Adipose tissue (tissue), 3 donors: ENCODE measurements around the gene LARGE1. TPM values are rescaled to one million over a fixed set of nuclear protein-coding genes. Genes with fewer than 3 reads are reported as not detected.

Source experiments
- H3K27ac ChIP-seq: one replicate; pipeline ENCODE4 v1.5.1; 2013; ENCODE audit warnings: low read depth, low read length
- WGBS, 3 donors: extraction: QIAGEN DNeasy Blood & Tissue Kit; methylation state at CpG; one replicate each; pipeline ENCODE4 v1.1.7; 2013; 5-methylcytosine and 5-hydroxymethylcytosine counted together
- polyA plus RNA-seq, 3 donors: library from polyadenylated mRNA; stranded (reverse); fragments of 200-250 nt; gene quantifications; one replicate each; pipeline ENCODE4 v1.2.3, GENCODE V29; 2013
- donor health status: healthy with polysubstance abuse.
- donor health status: Bipolar disorder and iron deficiency.
- donor health status: healthy.

LARGE1 gene
- polyA plus RNA-seq, 3 donors: 4.0 to 7.9 (median 7.7) TPM

DNA sequence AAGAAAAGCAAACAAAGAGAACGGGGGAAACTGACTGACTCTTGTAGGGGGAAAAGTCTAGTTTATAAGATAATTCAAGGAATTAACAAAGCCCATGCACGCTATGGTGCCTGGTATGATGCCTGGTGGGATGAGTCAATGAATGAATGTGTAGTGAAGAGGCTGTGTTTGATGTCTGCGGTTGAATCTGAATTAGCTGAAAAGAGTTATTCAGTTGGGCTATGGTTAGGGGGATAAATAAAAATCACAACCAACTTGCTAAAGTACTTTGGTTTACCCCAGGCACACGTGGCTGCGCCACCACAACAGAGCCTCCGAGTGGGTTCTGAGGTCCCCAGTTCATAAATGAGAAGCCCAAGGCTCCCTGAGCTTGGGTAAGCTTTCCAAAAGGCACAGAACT lies 492.8 kb downstream of the LARGE1 start:
- 91 to 94% (median 94%) methylated on average over 6 of the region's 6 CpGs for WGBS, 3 donors
- H3K27ac ChIP-seq: no peak overlapping the region

DNA sequence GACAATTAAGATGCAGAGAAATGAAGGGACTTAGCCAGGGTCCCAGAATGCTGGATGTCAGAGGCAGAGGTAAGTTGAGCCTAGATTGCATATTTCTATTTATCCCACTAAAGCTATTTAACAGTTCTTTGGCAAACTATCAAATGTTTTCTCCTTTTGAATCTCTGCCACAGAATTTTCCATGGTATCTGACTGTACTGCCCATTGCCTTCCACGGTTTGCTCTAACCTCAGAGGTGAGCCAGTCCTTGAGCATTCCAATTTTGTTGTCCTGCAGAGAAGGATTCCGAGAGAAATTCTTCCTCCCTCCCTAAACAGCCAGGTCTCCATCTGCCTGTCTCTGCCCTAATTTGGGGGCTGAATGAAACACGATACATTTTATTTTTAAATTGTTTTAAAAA lies 493.8 kb downstream of the LARGE1 start:
- H3K27ac ChIP-seq: no peak overlapping the region
- 52 to 63% (median 57%) methylated on average over 3 of the region's 3 CpGs for WGBS, 3 donors

DNA sequence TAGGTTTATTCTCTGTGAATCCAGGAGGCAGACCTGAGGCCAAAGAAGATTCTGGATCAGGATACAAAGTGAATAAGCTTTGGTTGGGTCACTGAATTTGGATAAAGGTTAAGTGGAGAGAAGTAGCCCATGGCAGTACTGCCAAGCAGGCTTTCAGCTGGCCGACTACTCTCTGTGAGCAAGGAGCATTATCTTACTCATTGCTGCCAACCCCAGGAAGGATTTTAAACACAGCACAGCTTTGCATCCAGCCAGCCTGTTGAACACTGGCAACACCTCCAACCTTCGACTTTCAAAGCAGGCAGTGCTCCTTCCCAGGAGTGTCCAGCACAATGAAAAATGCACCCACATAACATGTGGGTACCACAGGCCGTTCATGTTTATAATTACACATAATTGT lies 498.4 kb downstream of the LARGE1 start:
- 81 to 93% (median 81%) methylated on average over 3 of the region's 3 CpGs for WGBS, 3 donors
- H3K27ac ChIP-seq: no peak overlapping the region

DNA sequence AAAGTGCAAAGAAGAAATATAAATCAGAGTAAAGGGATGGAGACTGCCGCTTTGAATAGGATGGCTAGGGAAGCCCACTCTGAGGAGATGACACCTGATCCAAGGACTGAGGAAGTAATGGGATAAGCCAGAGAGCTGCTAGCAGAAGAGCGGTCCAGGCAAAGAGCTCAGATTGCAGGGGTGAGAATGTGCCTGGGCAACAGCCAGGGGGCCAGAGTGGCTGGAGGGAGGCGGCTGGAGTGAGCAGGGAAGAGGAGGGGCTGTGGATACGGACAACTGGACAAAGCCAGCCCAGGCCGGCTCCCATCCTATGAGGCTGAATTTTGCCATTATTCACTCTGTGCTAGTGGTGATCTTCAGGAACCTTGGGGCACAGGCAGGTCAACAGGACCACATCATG lies 501.8 kb downstream of the LARGE1 start:
- 90 to 97% (median 92%) methylated on average over 5 of the region's 5 CpGs for WGBS, 3 donors
- H3K27ac ChIP-seq: no peak overlapping the region

DNA sequence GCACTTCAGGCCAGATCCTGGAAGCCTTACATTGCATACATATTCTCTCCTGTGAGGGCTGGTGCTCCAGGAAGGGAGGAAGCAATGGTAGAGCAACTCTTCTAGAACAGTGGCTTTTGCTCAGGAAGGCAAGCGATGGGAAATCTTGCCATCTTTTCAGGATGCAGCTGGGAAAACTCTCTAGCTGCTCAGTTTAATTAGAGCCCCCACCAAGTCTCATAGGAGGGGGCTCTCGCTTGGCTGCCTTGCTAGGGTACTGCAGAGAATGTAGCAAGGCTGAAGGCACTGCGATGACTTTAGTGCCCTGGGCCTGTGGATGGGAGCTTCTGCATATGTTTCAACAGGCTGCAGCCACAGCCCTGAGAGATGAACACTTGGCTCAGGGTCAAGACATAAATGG lies 504.9 kb downstream of the LARGE1 start:
- no peak overlapping the region for H3K27ac ChIP-seq
- 78 to 90% (median 84%) methylated on average over 3 of the region's 3 CpGs for whole genome bisulfite sequencing, 3 donors

DNA sequence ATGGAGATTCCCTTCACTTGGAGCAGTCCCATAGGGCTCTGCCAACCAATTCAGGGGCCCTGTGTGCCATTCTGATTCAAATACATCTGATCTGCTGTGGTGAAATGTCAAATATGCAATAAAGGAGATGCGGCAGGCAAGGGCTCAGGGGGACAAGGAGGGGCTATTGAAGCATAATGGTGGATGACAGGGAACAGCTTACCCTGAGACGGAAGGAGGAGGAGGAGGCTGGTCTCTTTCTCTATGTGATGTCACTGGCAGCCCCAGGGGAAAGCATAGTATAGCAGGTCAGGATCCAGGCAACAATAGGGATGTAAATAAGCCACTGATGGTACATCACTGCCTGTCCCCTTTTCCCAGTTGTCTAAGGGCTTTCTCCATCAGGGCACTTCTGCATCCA lies 511.2 kb downstream of the LARGE1 start:
- H3K27ac ChIP-seq: no peak overlapping the region
- 92 to 97% (median 92%) methylated on average over 2 of the region's 2 CpGs for WGBS, 3 donors

DNA sequence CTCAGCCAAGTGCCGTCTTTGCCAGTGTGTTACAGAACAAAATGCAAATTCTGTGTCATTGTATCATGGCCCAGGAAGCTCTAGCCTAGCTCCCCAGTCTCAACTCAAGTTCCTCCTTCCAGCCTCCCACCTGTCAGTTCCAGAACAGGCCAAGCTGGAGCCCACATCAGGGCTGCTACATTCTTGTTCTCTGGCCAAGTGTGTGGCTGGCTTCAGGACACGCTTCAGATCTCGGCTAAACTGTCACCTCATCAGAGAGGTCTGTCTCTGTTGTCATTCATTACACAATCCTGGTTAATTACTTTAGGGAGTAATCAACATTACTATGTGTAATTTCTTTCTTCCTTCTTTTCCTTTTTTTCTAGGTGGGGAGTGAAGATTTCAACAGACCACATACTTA lies 515.1 kb downstream of the LARGE1 start:
- H3K27ac ChIP-seq: no peak overlapping the region
- 70 to 74% (median 74%) methylated on average over 3 of the region's 3 CpGs for whole genome bisulfite sequencing, 3 donors

DNA sequence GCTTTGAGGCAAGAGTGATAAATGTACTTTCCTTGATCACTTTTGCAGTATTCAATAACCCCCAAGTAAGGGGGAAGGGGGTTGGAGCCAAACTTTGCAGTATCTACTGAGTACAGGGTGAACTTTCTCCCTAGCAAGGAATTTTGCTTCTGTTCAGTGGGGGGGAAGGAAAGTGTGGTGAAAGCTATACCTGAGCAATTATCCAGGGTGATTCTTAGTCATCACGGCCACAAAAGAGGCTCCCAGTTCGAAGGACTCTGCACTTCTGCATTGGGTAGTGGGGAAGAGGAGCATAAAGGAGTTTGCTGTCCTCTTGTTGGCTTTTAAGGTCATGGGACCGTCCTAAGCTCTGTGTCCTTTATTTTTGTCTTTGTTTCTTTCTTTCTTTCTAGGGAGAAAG lies 515.6 kb downstream of the LARGE1 start:
- no peak overlapping the region for H3K27ac ChIP-seq
- 81 to 96% (median 89%) methylated on average over 3 of the region's 3 CpGs for WGBS, 3 donors

DNA sequence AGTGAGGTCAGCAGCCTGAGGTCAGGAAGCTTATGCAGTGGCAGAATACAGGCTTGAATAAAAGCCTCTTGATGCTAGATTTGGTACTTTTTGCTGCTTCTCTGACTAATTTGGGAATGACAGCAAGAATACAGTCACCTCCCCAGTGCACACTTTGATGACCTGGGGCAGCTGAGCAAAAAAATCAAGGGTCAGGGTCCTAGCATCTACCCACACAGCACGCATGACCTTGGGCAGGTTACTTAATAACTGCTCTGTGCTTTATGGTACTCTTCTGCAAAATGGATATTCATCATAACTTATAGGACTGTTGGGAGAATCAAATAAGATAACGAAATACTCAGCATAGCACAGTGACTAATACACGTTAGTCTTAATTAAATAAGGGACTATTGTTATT lies 518.0 kb downstream of the LARGE1 start:
- 91 to 95% (median 94%) methylated on average over 3 of the region's 3 CpGs for WGBS, 3 donors
- no peak overlapping the region for H3K27ac ChIP-seq

DNA sequence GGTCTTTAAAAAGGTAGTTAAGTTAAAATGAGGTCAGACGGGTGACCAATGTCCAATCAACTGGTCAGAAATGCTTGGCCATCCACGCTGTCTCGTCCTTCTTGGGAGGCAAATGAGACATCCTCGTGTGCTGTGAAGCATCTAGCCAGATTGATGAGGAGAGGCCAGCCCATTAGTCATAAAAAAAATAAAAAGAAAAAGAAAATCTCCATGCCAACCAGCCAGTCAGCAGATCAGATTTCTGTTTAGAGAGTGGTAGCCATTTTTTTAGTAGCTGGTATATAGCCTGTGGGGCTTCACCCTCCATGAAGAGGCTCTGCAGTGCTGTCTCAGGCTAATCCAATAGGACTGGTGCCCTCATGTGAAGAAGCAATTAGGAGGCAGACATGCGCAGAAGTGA lies 519.0 kb downstream of the LARGE1 start:
- no peak overlapping the region for H3K27ac ChIP-seq
- WGBS, 3 donors: 74 to 91% (median 88%) methylated on average over 5 of the region's 5 CpGs

DNA sequence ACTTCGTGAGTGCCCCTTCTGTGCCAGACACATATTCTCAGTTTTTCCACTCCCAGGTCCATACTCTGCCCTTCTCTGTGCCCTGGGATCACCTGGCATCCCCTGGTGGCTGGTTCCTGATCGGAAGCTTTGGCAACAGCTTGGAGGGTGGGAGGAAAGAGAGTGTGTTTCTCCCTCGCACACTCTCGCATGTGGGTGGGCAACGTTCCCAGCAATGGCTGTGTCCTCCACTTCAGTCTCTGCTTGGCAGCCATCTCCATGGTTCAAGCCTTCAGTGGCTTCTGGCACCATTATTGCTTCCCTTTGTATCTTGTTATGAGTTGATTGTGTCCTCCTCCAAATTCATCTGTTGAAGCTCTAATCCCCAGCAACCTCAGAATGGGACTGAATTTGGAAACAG lies 519.4 kb downstream of the LARGE1 start:
- no peak overlapping the region for H3K27ac ChIP-seq
- WGBS, 3 donors: 71 to 79% (median 76%) methylated on average over 5 of the region's 5 CpGs

DNA sequence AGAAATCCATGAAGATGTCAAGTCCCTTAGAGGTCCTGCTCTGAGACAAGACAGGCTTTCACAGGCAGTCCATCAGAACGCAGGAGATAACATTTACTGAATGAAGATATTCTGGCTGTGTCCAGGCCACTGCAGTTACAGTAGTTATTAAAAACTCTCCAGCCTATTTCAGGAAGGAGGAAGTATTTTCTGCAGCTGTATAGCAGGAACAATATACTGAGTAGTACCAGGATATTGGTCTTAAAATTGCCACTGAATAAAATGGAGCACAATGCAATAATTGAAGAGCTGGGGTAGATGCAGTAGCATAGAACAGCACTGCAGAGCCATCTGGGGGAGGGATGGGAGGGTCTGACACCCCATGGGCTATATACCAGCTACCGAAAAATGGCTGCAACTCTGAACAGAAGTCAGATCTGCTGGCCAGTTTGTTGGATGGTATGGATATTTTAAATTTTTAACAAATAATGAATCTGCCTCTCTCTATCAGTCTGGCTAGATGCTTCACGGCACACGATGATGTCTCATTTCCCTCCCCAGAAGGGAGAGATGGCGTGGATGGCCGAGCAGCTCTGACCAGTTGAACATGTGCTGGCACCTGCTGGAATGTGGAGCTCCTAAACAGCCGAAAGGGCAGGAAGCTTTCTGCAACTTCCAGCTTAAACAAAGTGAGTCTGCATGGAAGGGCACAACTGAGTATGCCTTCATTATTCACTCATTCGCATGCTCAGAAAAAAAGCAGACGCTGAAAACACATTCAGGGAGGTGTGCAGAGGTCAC lies 520.0 kb downstream of the LARGE1 start:
- no peak overlapping the region for H3K27ac ChIP-seq
- 84 to 90% (median 88%) methylated on average over 9 of the region's 9 CpGs for WGBS, 3 donors

DNA sequence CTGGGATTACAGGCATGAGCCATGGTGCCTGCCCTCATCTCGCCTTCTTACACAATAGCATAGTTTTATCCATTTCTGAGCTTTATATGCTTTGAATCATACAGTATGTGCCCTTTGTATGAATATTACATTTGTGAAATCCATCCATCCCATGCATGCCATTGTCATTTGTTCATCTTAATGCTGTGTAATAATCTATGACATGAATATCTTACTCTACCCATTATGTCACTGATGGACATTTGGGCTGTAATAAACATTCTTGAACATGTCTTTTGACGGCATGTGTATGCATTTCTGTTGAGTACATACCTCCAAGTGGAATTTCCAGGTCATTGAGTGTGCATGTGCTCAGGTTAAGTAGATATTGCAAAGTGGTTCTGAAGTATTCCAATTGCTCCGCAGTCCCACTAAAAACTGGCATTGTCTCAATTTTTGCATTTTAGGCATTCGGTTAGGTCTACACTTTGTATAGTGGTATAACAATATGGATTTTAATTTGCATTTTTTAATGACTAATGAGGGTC lies 522.8 kb downstream of the LARGE1 start:
- no peak overlapping the region for H3K27ac ChIP-seq
- 90 to 95% (median 91%) methylated on average over 4 of the region's 4 CpGs for WGBS, 3 donors

DNA sequence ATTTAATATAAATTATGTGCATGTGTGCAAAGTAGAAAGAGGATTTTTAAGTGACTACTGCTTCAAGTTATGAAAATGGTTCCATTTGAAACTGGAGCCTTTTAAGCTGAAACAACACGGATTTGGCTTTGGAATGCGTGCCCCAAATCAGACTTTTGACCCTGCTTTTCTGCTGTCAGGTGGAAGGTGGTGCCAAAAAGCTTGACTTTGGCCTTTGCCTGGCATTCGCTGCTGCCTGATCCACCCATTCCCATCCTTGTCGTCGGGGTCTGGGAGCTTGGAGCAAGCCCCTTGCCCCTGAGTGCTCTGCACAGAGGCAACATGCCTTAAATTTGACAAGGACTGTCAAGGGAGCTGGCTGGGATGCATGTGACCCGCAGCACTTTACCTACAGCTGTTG lies 526.8 kb downstream of the LARGE1 start:
- WGBS, 3 donors: 54 to 70% (median 66%) methylated on average over 6 of the region's 6 CpGs
- no peak overlapping the region for H3K27ac ChIP-seq

DNA sequence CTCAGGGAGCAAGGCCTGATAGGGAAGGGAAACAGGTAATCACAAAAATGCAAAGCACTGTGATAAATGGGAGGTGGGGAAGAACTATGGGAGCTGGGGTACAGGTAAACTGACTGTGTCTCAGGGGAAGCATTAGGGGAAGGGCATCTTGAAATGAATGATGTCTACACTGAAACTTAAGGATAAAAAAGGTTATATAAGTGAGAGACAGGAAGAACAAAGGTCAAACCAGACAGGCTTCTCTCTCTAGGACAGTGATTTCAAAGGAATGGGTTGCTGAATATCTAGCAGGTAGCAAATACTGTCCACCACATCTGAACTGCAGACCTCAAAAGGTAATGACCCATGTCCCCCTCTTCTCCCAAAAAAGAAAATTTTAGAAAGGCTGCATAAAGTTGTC lies 529.0 kb downstream of the LARGE1 start:
- no peak overlapping the region for H3K27ac ChIP-seq

DNA sequence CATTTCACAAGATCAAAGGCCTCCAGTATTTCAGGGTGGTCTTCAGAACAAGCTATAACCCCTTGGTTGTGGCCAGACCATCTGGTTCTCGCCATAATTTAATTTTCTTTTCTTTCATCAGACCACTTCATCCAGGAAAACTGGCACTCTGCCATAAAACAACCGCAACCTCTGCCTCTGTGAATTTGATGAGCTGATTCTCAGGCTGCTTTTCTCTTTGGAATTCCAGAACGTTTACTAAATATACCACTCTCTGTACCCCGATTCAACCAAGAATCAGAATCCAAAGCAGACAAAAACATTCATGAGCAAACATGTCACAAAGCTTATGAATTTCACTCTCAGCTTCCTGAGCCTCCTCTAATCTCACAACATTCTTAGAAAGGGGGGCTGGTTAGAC lies 530.3 kb downstream of the LARGE1 start:
- WGBS, 3 donors: 70 to 82% (median 76%) methylated on average over 4 of the region's 4 CpGs
- H3K27ac ChIP-seq: no peak overlapping the region

DNA sequence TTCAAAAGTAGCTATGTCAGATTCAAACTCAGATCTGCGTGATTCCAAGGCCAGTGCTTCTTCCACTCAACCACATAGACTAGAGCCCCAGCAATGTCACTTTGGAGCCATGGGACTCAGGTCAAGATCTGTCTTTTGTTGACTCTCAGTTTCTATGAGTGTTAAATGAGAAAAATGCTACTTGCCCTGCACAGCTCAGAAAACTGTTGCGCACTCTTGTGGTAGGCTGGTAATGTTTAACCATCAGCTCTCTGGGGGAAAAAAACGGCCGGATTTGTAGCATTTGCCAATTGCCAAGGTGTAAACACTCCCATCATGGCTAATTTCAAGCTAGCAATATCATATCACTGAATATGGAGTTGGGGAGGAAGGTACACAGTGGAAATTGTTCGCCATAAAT lies 534.0 kb downstream of the LARGE1 start:
- WGBS, 3 donors: 91 to 95% (median 92%) methylated on average over 5 of the region's 5 CpGs
- H3K27ac ChIP-seq: no peak overlapping the region

DNA sequence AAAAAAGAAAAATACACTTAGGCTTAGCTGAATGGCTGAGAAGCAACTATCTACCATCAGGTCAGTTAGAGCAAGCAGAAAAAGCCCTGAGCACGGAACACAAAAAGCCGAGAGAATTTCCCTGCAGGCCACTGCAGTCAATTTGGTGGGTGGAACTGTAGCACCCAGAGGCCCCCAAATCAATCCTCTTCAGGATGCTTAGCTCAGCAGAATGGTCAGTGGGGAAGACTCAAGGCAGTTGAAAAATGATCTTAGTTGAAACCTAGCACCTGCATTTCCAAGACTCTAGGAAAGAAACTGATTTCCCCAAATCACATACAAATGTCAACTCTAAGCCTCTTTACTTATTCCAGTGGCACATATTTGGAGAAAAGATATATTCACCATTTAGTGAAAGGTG lies 534.7 kb downstream of the LARGE1 start:
- WGBS, 3 donors: 90 to 100% (median 96%) methylated on average over 2 of the region's 2 CpGs
- no peak overlapping the region for H3K27ac ChIP-seq

DNA sequence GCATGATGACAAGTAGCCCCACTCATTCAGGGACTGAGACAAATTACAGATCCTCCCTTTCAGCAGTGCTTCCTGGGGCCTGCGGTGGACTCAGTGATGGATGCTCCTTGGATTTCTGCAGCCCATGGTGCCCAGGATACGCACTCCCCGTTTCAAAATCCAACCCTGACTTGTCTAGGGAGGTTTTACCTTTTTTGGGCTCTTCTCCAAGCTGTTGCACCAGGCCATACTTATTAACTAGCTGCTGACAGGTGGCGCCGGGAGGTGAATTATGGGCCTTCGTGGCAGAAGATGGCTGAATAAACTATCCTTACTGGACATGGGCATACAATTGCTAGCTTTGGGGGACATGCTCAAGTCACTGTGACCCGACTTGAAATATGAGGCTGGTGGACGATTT lies 537.8 kb downstream of the LARGE1 start:
- 74 to 91% (median 79%) methylated on average over 8 of the region's 8 CpGs for WGBS, 3 donors
- no peak overlapping the region for H3K27ac ChIP-seq
